HPDE6-E6E7 (cell line): ENCODE results near the gene NUP210.

Experiments
- DNase-seq: peaks from one replicate; pipeline ENCODE4 v3.0.0; 2011; ENCODE audit warnings: missing footprints; ENCODE audit errors: extremely low spot score

Gene NUP210

GRCh38 chr3:13348661-13349396 is 71.3 kb downstream of the NUP210 start:
- DNase-seq: no peak

- DNase-seq: no peak
These were observed 72.0 kb downstream of the NUP210 start for GRCh38 chr3:13348100-13348499.

- DNase-seq: no peak
These were observed 72.7 kb downstream of the NUP210 start for GRCh38 chr3:13347390-13347950.

GRCh38 chr3:13346481-13347389 is 73.4 kb downstream of the NUP210 start:
- DNase-seq: no peak

- DNase-seq: no peak
These were observed 74.3 kb downstream of the NUP210 start for GRCh38 chr3:13345772-13346171.

- DNase-seq: no peak
These were observed 74.8 kb downstream of the NUP210 start for GRCh38 chr3:13345284-13345683.

- DNase-seq: no peak
These were observed 75.5 kb downstream of the NUP210 start for GRCh38 chr3:13344663-13345062.

GRCh38 chr3:13343601-13344000 is 76.5 kb downstream of the NUP210 start:
- no peak for DNase-seq

- DNase-seq: no peak
These were observed 78.8 kb downstream of the NUP210 start for GRCh38 chr3:13341229-13341905.

- DNase-seq: no peak
These were observed 80.3 kb downstream of the NUP210 start for GRCh38 chr3:13339833-13340232.

GRCh38 chr3:13338996-13339395 is 81.1 kb downstream of the NUP210 start:
- DNase-seq: no peak

GRCh38 chr3:13338231-13338630 is 81.9 kb downstream of the NUP210 start:
- no peak for DNase-seq

- DNase-seq: no peak
These were observed 83.5 kb downstream of the NUP210 start for GRCh38 chr3:13336592-13336991.

GRCh38 chr3:13335503-13335902 is 84.6 kb downstream of the NUP210 start:
- no peak for DNase-seq

GRCh38 chr3:13335059-13335458 is 85.1 kb downstream of the NUP210 start:
- DNase-seq: no peak

- DNase-seq: no peak
These were observed 86.8 kb downstream of the NUP210 start for GRCh38 chr3:13333236-13333897.

- DNase-seq: no peak
These were observed 87.4 kb downstream of the NUP210 start for GRCh38 chr3:13332740-13333139.

- peak; percentile 1 for DNase-seq
These were observed 88.0 kb downstream of the NUP210 start for GRCh38 chr3:13332158-13332557.

GRCh38 chr3:13329746-13330145 is 90.4 kb downstream of the NUP210 start:
- no peak for DNase-seq

GRCh38 chr3:13325892-13326443 is 94.2 kb downstream of the NUP210 start:
- no peak for DNase-seq

- DNase-seq: no peak
These were observed 95.2 kb downstream of the NUP210 start for GRCh38 chr3:13324835-13325501.
